C4-2B (cell line): Measurements from ENCODE around the gene LYPLAL1.

Source experiments
- H3K27ac ChIP-seq: fragments of 450-650 bp; 2 replicates; pipeline ENCODE4 v1.5.1; 2017
- CTCF ChIP-seq: fragments of 450-650 bp; conservative IDR thresholded peaks from 2 replicates; pipeline ENCODE4 v1.5.1; 2017; ENCODE audit warnings: mild to moderate bottlenecking
- ZFX ChIP-seq: fragments of 450-650 bp; IDR thresholded peaks from 2 replicates; pipeline ENCODE4 v1.6.1; 2017

The LYPLAL1 gene

GRCh38 chr1:219215477-219215876 lies 41.8 kb downstream of the LYPLAL1 start:
- TF ChIP-seq CTCF = no peak
- no peak for TF ChIP-seq ZFX
- no peak overlapping the region for H3K27ac ChIP-seq

- H3K27ac ChIP-seq = no peak overlapping the region
- TF ChIP-seq CTCF (no peak), ZFX (no peak)
Observed at GRCh38 chr1:219220945-219221344, 47.3 kb downstream of the LYPLAL1 start.

GRCh38 chr1:219223496-219223895 lies 49.8 kb downstream of the LYPLAL1 start:
- TF ChIP-seq CTCF = no peak
- no peak for TF ChIP-seq ZFX
- H3K27ac ChIP-seq = no peak overlapping the region

- TF ChIP-seq CTCF = no peak
- no peak for TF ChIP-seq ZFX
- no peak overlapping the region for H3K27ac ChIP-seq
Observed at GRCh38 chr1:219226196-219226595, 52.5 kb downstream of the LYPLAL1 start.

GRCh38 chr1:219227360-219228057 lies 53.8 kb downstream of the LYPLAL1 start:
- H3K27ac ChIP-seq = no peak overlapping the region
- TF ChIP-seq ZFX = no peak
- no peak for TF ChIP-seq CTCF

- no peak overlapping the region for H3K27ac ChIP-seq
- no peak for TF ChIP-seq ZFX
- TF ChIP-seq CTCF = no peak
Observed at GRCh38 chr1:219228058-219228419, 54.4 kb downstream of the LYPLAL1 start.

- no peak for TF ChIP-seq ZFX
- no peak for TF ChIP-seq CTCF
- H3K27ac ChIP-seq = no peak overlapping the region
Observed at GRCh38 chr1:219232890-219233289, 59.2 kb downstream of the LYPLAL1 start.
